ENCODE results near the gene PLP2.

GRCh38 chrX:49162620-49163019 lies 9.1 kb upstream of the PLP2 start, which contains the start of gene MAGIX:
- TF ChIP-seq, protein P1, sequence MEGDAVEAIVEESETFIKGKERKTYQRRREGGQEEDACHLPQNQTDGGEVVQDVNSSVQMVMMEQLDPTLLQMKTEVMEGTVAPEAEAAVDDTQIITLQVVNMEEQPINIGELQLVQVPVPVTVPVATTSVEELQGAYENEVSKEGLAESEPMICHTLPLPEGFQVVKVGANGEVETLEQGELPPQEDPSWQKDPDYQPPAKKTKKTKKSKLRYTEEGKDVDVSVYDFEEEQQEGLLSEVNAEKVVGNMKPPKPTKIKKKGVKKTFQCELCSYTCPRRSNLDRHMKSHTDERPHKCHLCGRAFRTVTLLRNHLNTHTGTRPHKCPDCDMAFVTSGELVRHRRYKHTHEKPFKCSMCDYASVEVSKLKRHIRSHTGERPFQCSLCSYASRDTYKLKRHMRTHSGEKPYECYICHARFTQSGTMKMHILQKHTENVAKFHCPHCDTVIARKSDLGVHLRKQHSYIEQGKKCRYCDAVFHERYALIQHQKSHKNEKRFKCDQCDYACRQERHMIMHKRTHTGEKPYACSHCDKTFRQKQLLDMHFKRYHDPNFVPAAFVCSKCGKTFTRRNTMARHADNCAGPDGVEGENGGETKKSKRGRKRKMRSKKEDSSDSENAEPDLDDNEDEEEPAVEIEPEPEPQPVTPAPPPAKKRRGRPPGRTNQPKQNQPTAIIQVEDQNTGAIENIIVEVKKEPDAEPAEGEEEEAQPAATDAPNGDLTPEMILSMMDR (optimal IDR thresholded peaks at IDR 0.05 in 1 of 3, IDR thresholded peaks at IDR 0.05 in 1 of 3, conservative IDR thresholded peaks at IDR 0.05 in 1 of 3; ENCODE audit: extremely low read depth in 1 of 3, insufficient read depth in 2 of 3, low read length in 3 of 3) = no peak
- no peak for TF ChIP-seq EZH2 (IDR thresholded peaks at IDR 0.05; ENCODE audit: low read length)

Measured in keratinocyte (primary cell).